ENCODE measurements around the gene HTRA3. TPM values are rescaled to one million over a fixed set of nuclear protein-coding genes. Genes with fewer than 3 reads are reported as not detected.

Gene HTRA3
- total RNA-seq, 2 donors from 2014 or later = 52.6 to 55.5 TPM

DNA sequence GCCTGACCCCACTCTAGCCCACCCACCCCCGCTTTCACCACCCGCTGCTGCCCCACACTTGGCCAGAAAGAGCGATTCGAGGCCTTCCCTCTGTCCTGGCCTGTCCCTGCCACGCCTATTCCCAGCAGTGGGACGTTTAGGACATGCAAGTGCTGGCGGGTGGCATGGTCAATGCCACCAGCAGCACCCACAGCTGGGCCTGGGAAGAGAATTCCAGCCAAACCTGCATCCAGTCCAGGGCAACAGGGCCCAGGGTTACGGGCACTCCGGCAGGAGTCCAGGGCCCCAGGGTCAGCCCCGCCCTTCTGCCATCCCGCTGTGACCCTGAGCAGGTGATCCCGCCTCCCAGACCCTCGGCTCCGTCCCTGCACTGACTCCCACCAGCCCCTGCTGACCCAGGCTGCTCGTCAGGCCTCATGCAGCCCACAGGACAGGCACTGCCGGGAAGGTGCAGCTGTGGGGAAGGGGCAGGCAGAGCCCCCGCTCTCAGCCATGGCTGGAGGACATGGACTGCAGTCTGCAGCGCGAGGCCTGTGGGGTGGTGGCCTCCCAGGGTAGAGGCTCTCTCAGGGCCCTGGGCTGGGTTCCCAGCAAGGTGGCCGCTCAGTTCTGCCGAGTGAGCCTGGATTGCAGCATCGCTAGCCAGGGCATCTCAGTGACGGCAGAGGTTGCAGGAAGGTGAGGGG is 6.8 kb upstream of the HTRA3 start:
- Histone ChIP-seq H3K4me1 (ENCODE audit: control insufficient read depth in 1 of 2, low read depth in 2 of 2) (peaks cover 0 to 18% of the 10 kb centered on the region in 2 donors), H3K9me3 (no peaks in the 10 kb centered on the region), H3K36me3 (no peaks in the 10 kb centered on the region), H3K4me3 (no peak overlapping the region), H3K27me3 (replicated peaks; ENCODE audit: insufficient read depth) (peaks cover 4% of the 10 kb centered on the region), H3K27ac (no peak overlapping the region)
- ATAC-seq (ENCODE audit: insufficient number of reproducible peaks, low FRiP score, low read depth) (no peak), DNase-seq (ENCODE audit: low spot score) (no peak)
- TF ChIP-seq, protein P1, sequence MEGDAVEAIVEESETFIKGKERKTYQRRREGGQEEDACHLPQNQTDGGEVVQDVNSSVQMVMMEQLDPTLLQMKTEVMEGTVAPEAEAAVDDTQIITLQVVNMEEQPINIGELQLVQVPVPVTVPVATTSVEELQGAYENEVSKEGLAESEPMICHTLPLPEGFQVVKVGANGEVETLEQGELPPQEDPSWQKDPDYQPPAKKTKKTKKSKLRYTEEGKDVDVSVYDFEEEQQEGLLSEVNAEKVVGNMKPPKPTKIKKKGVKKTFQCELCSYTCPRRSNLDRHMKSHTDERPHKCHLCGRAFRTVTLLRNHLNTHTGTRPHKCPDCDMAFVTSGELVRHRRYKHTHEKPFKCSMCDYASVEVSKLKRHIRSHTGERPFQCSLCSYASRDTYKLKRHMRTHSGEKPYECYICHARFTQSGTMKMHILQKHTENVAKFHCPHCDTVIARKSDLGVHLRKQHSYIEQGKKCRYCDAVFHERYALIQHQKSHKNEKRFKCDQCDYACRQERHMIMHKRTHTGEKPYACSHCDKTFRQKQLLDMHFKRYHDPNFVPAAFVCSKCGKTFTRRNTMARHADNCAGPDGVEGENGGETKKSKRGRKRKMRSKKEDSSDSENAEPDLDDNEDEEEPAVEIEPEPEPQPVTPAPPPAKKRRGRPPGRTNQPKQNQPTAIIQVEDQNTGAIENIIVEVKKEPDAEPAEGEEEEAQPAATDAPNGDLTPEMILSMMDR (IDR thresholded peaks at IDR 0.05) = no peak

DNA sequence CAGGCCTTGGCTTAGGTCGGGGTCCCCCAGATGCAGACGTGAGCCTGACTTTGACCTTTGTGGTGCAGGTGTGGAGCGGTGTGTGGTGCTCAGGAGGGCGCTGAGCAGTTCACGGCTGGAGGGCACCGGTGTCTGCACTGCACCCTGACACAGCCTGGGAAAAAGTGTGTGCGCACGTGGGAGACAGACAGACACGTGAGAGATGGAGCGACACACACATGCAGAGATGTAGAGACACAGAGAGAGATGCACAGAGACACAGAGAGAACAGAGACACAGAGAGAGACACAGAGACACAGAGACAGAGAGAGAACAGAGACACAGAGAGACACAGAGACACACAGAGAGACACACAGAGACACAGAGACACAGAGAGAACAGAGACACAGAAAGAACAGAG is 6.2 kb upstream of the HTRA3 start:
- Histone ChIP-seq H3K36me3 (no peaks in the 10 kb centered on the region), H3K9me3 (no peaks in the 10 kb centered on the region), H3K27me3 (replicated peaks; ENCODE audit: insufficient read depth) (peaks cover 4% of the 10 kb centered on the region), H3K27ac (no peak overlapping the region), H3K4me3 (no peak overlapping the region), H3K4me1 (ENCODE audit: control insufficient read depth in 1 of 2, low read depth in 2 of 2) (peaks cover 0 to 18% of the 10 kb centered on the region in 2 donors)
- DNase-seq (ENCODE audit: low spot score) (no peak), ATAC-seq (ENCODE audit: insufficient number of reproducible peaks, low FRiP score, low read depth) (no peak)
- TF ChIP-seq, protein P1 (IDR thresholded peaks at IDR 0.05) = no peak

DNA sequence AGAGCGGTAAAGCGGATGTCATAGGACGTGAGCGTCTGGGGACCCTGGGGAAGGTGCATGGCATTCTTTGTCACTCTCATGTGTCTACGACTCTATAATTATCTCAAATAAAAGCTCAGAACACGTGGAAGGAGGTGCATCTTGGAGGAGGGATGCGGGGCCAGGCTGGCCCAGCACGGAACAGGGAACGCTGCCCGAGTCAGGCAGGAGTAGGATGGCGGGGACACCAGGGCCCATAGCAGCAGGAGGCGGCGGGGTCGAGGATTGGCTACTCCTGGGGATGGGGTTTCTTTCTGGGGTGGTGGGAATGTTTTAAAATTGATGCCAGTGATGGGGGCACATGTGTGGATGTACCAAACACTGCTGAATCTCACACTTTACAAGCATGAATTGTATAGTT is 5.4 kb upstream of the HTRA3 start:
- H3K4me3 ChIP-seq = no peak overlapping the region
- H3K36me3 ChIP-seq = no peaks in the 10 kb centered on the region
- H3K4me1 ChIP-seq (ENCODE audit: control insufficient read depth in 1 of 2, low read depth in 2 of 2) = peaks cover 0 to 19% of the 10 kb centered on the region in 2 donors
- no peaks in the 10 kb centered on the region for H3K27me3 ChIP-seq (replicated peaks; ENCODE audit: insufficient read depth)
- H3K9me3 ChIP-seq = no peaks in the 10 kb centered on the region
- H3K27ac ChIP-seq = no peak overlapping the region
- no peak for DNase-seq (ENCODE audit: low spot score)
- ATAC-seq (ENCODE audit: insufficient number of reproducible peaks, low FRiP score, low read depth) = no peak
- TF ChIP-seq, protein P1 (IDR thresholded peaks at IDR 0.05) = no peak

DNA sequence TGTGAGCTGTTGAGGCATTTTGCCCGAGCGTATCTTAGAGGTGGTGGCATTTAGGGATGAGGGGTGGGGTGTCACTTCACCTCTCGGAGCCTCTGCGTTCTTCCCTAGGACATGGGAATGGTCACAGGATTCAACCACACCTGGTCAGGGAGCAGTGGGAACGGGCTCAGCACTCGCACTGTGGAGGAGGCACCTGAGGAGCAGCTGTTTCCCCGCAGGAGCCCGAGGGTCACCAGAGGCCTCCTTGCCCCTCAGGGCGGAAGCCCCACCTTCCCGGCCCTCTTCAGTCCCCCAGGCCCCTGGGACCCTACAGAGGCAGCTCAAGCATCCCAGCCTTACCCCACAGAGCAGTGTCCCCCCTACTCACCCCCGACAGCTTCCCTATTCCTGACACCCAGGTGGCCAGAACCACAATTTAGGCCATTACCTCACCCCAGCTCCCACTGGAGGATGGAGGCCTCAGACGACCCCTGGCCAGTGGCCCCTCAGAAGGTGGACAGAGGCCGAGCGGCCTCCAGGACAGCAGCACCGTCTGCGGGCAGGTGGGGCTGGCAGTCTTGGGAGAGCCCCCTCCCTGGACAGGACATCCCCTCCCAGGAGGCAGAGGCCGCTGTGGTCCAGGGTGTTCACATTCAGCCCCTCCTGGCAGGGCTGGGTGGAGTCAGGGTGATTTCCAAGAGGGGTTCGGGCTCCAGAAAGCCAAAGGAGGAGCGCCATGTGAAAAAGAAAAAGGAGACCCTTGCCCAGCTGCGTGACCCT is 4.2 kb upstream of the HTRA3 start:
- no peak overlapping the region for H3K4me3 ChIP-seq
- no peaks in the 10 kb centered on the region for H3K36me3 ChIP-seq
- no peaks in the 10 kb centered on the region for H3K27me3 ChIP-seq (replicated peaks; ENCODE audit: insufficient read depth)
- H3K27ac ChIP-seq = no peak overlapping the region
- H3K4me1 ChIP-seq (ENCODE audit: control insufficient read depth in 1 of 2, low read depth in 2 of 2) = peaks cover 2 to 25% of the 10 kb centered on the region in 2 donors
- DNase-seq (ENCODE audit: low spot score) (no peak), ATAC-seq (ENCODE audit: insufficient number of reproducible peaks, low FRiP score, low read depth) (no peak)
- no peaks in the 10 kb centered on the region for H3K9me3 ChIP-seq
- TF ChIP-seq, protein P1 (IDR thresholded peaks at IDR 0.05) = no peak

DNA sequence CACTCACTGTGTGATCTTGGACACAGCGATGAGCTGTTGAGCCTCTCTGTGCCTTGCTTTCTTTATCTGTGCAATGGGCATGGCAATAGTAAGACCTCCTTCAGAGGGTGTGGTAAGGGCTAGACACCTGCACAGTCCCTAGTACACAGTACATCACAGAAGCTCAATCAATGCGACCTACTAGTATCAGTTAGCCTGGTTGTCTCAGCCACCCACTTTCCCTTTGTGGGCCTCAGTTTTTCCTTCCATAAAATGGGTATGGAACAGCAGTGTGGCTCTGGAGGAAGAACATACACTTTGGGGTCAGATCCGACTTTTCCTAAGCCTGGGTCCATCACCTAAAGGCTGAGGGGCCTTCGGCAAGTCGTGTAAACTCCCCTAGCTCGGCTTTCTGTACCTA is 3.5 kb upstream of the HTRA3 start:
- H3K27me3 ChIP-seq (replicated peaks; ENCODE audit: insufficient read depth) = no peaks in the 10 kb centered on the region
- H3K27ac ChIP-seq = no peak overlapping the region
- TF ChIP-seq, protein P1 (IDR thresholded peaks at IDR 0.05) = no peak
- DNase-seq (ENCODE audit: low spot score) = no peak
- H3K36me3 ChIP-seq = no peaks in the 10 kb centered on the region
- peaks cover 2 to 25% of the 10 kb centered on the region in 2 donors for H3K4me1 ChIP-seq (ENCODE audit: control insufficient read depth in 1 of 2, low read depth in 2 of 2)
- no peak overlapping the region for H3K4me3 ChIP-seq
- H3K9me3 ChIP-seq = no peaks in the 10 kb centered on the region
- no peak for ATAC-seq (ENCODE audit: insufficient number of reproducible peaks, low FRiP score, low read depth)

Measured in thoracic aorta (tissue), 2 donors.